ENCODE measurements around the gene ALK. TPM values are rescaled to one million over a fixed set of nuclear protein-coding genes. Genes with fewer than 3 reads are reported as not detected.

The ALK gene
- total RNA-seq, 2 donors from 2014 or later, result not detected

- no peak for ATAC-seq
- DNase-seq, result no peak
- no peak overlapping the region for H3K27ac Mint-ChIP-seq
- H3K4me1 Mint-ChIP-seq, result no peaks in the 10 kb centered on the region
- H3K9me3 ChIP-seq (ENCODE audit: control insufficient read depth, low read length, poor library complexity, severe bottlenecking), result no peaks in the 10 kb centered on the region
- no peaks in the 10 kb centered on the region for H3K36me3 Mint-ChIP-seq (ENCODE audit: low read depth)
- no peak overlapping the region for H3K4me3 Mint-ChIP-seq
- peaks cover 46% of the 10 kb centered on the region for H3K27me3 Mint-ChIP-seq
These were observed 198.0 kb downstream of the ALK start for GRCh38 chr2:29723255-29724001.

GRCh38 chr2:29719639-29720038 lies 201.7 kb downstream of the ALK start:
- Mint-ChIP-seq H3K27ac (no peak overlapping the region), H3K36me3 (ENCODE audit: low read depth) (no peaks in the 10 kb centered on the region), H3K27me3 (peaks cover 39% of the 10 kb centered on the region), H3K4me3 (no peak overlapping the region), H3K4me1 (no peaks in the 10 kb centered on the region)
- ATAC-seq, result no peak
- DNase-seq, result no peak
- H3K9me3 ChIP-seq (ENCODE audit: control insufficient read depth, low read length, poor library complexity, severe bottlenecking), result no peaks in the 10 kb centered on the region

GRCh38 chr2:29718076-29718686 lies 203.2 kb downstream of the ALK start:
- no peak for DNase-seq
- no peaks in the 10 kb centered on the region for H3K9me3 ChIP-seq (ENCODE audit: control insufficient read depth, low read length, poor library complexity, severe bottlenecking)
- Mint-ChIP-seq H3K36me3 (ENCODE audit: low read depth) (no peaks in the 10 kb centered on the region), H3K4me1 (no peaks in the 10 kb centered on the region), H3K27me3 (peaks cover 35% of the 10 kb centered on the region), H3K27ac (no peak overlapping the region), H3K4me3 (no peak overlapping the region)
- no peak for ATAC-seq

DNA sequence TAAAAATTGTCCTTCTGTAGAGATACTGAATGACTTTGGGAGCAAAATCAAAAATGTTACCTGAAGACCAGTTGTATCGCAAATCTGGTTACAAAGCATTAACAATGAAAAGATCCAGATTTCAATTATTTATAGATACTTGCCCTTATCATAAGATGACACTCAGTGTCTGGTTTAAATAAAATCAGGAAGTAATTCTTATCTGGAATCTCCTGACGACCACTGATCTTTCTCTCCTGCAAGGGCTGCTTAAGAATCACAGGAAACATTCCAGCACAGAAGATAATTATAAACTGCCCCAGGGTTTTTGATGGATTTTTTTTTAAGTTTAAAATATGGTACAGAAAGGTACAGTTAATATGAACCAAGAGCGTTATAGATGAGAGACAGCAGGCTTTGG lies 205.7 kb downstream of the ALK start:
- no peak overlapping the region for H3K27ac Mint-ChIP-seq
- H3K36me3 Mint-ChIP-seq (ENCODE audit: low read depth), result no peaks in the 10 kb centered on the region
- ATAC-seq (no peak), DNase-seq (no peak)
- peaks cover 14% of the 10 kb centered on the region for H3K27me3 Mint-ChIP-seq
- H3K4me1 Mint-ChIP-seq, result no peaks in the 10 kb centered on the region
- no peaks in the 10 kb centered on the region for H3K9me3 ChIP-seq (ENCODE audit: control insufficient read depth, low read length, poor library complexity, severe bottlenecking)
- no peak overlapping the region for H3K4me3 Mint-ChIP-seq

DNA sequence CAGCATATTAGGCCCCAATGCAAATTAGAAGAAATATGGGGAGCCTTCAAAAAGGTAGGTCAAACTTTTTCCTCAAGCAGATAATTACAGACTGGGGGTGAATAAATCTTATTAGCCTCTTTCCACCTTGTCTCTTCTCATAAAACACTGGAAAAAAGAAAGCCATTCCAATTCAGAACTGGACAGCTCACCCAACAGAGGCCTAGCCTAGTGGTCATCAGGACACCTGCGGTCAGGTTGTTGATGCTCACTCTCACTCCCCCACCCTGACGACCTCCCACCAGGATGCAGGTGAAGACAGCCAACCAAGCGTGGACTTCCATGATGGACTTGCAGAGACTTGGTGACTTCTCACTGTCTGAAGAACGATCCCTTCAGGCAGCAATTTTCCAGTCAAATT lies 207.1 kb downstream of the ALK start:
- no peak overlapping the region for H3K4me3 Mint-ChIP-seq
- H3K27me3 Mint-ChIP-seq, result peaks cover 14% of the 10 kb centered on the region
- no peak overlapping the region for H3K27ac Mint-ChIP-seq
- ATAC-seq, result no peak
- DNase-seq, result no peak
- H3K36me3 Mint-ChIP-seq (ENCODE audit: low read depth), result no peaks in the 10 kb centered on the region
- no peaks in the 10 kb centered on the region for H3K9me3 ChIP-seq (ENCODE audit: control insufficient read depth, low read length, poor library complexity, severe bottlenecking)
- no peaks in the 10 kb centered on the region for H3K4me1 Mint-ChIP-seq

DNA sequence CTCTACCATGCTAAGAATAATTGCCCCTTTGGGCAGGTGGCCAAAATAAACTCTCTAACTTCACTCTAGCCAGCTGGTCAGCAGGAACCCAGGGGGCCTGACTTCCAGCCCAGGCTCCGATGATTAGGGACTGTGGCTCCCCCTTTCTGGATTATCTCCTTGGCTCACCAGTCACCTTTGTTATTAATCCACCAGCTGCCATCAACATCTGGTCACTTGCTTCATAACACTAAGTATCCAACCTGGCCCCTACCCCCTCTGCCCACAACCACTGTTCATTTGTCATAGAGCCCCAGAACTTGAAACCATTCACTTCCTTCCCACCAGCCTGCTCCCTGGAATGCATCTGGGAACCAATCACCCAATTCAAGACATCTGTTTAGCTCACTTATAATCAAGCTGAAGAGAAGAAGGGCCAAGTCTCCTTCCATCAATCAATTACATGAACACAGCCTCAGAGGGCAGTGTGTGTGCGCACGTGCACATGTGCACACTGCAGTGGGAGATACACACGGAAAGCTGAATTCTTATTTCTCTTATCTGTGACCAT lies 215.1 kb downstream of the ALK start:
- Mint-ChIP-seq H3K4me1 (peaks cover 2% of the 10 kb centered on the region), H3K27ac (no peak overlapping the region), H3K27me3 (peaks cover 17% of the 10 kb centered on the region), H3K36me3 (ENCODE audit: low read depth) (no peaks in the 10 kb centered on the region), H3K4me3 (no peak overlapping the region)
- ATAC-seq (no peak), DNase-seq (no peak)
- H3K9me3 ChIP-seq (ENCODE audit: control insufficient read depth, low read length, poor library complexity, severe bottlenecking), result no peaks in the 10 kb centered on the region

DNA sequence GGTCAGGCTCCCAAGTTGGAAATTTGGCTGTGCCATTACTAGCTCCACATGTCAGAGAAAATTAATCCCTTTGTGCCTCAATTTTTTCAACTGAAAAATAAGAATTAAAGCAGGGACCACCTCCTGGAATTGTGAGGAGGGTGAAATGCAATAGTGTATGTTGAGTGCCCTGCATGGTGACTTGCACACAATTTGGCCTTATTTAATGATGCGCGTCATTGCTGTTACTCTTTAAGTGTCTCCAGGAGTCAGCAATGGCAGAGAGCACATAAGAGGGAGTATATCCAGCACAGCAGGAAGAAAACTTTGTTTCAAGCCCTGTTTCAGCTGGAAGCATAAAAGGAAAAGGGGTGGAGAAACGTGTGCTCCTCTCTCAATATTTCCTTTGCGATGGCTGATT lies 215.8 kb downstream of the ALK start:
- no peak for ATAC-seq
- Mint-ChIP-seq H3K27ac (no peak overlapping the region), H3K27me3 (peaks cover 20% of the 10 kb centered on the region), H3K36me3 (ENCODE audit: low read depth) (no peaks in the 10 kb centered on the region), H3K4me1 (peaks cover 2% of the 10 kb centered on the region), H3K4me3 (no peak overlapping the region)
- H3K9me3 ChIP-seq (ENCODE audit: control insufficient read depth, low read length, poor library complexity, severe bottlenecking), result no peaks in the 10 kb centered on the region
- DNase-seq, result no peak

DNA sequence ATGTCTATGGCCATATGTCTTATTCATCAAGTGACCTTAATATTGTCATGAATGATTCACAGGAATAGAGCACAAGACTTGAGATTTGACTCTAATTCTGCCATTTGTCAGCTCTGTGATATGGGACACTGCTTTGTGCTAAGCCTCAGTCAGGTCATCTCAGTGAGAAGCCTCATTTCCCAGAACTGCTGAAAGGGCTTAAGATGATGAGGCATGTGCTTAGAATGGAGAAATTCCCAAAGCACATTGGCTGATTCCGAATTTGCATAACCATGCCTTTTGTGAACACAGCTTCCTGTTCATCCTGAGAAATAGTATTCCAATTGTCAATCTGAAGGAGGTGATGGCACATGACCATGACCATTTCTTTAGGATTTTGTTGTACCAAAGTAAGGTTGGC lies 218.1 kb downstream of the ALK start:
- Mint-ChIP-seq H3K4me1 (peaks cover 2% of the 10 kb centered on the region), H3K4me3 (no peak overlapping the region), H3K36me3 (ENCODE audit: low read depth) (no peaks in the 10 kb centered on the region), H3K27ac (no peak overlapping the region), H3K27me3 (peaks cover 20% of the 10 kb centered on the region)
- no peaks in the 10 kb centered on the region for H3K9me3 ChIP-seq (ENCODE audit: control insufficient read depth, low read length, poor library complexity, severe bottlenecking)
- DNase-seq, result no peak
- no peak for ATAC-seq

GRCh38 chr2:29702276-29702675 lies 219.1 kb downstream of the ALK start:
- Mint-ChIP-seq H3K36me3 (ENCODE audit: low read depth) (no peaks in the 10 kb centered on the region), H3K27ac (no peak overlapping the region), H3K4me3 (no peak overlapping the region), H3K27me3 (peaks cover 20% of the 10 kb centered on the region), H3K4me1 (peaks cover 2% of the 10 kb centered on the region)
- DNase-seq (no peak), ATAC-seq (no peak)
- H3K9me3 ChIP-seq (ENCODE audit: control insufficient read depth, low read length, poor library complexity, severe bottlenecking), result no peaks in the 10 kb centered on the region

- Mint-ChIP-seq H3K4me3 (no peak overlapping the region), H3K4me1 (no peaks in the 10 kb centered on the region), H3K27ac (no peak overlapping the region), H3K27me3 (peaks cover 8% of the 10 kb centered on the region), H3K36me3 (ENCODE audit: low read depth) (no peaks in the 10 kb centered on the region)
- DNase-seq (no peak), ATAC-seq (no peak)
- H3K9me3 ChIP-seq (ENCODE audit: control insufficient read depth, low read length, poor library complexity, severe bottlenecking), result no peaks in the 10 kb centered on the region
These were observed 220.8 kb downstream of the ALK start for GRCh38 chr2:29700560-29700959.

GRCh38 chr2:29699045-29699444 lies 222.3 kb downstream of the ALK start:
- no peak for DNase-seq
- Mint-ChIP-seq H3K27me3 (peaks cover 17% of the 10 kb centered on the region), H3K4me3 (no peak overlapping the region), H3K27ac (no peak overlapping the region), H3K4me1 (no peaks in the 10 kb centered on the region), H3K36me3 (ENCODE audit: low read depth) (no peaks in the 10 kb centered on the region)
- no peaks in the 10 kb centered on the region for H3K9me3 ChIP-seq (ENCODE audit: control insufficient read depth, low read length, poor library complexity, severe bottlenecking)
- no peak for ATAC-seq

- no peaks in the 10 kb centered on the region for H3K9me3 ChIP-seq (ENCODE audit: control insufficient read depth, low read length, poor library complexity, severe bottlenecking)
- ATAC-seq, result no peak
- H3K36me3 Mint-ChIP-seq (ENCODE audit: low read depth), result no peaks in the 10 kb centered on the region
- DNase-seq, result no peak
- no peak overlapping the region for H3K4me3 Mint-ChIP-seq
- no peaks in the 10 kb centered on the region for H3K4me1 Mint-ChIP-seq
- peaks cover 24% of the 10 kb centered on the region for H3K27me3 Mint-ChIP-seq
- H3K27ac Mint-ChIP-seq, result no peak overlapping the region
These were observed 223.2 kb downstream of the ALK start for GRCh38 chr2:29698216-29698615.

- Mint-ChIP-seq H3K27ac (no peak overlapping the region), H3K36me3 (ENCODE audit: low read depth) (no peaks in the 10 kb centered on the region), H3K4me1 (no peaks in the 10 kb centered on the region), H3K4me3 (no peak overlapping the region), H3K27me3 (peaks cover 26% of the 10 kb centered on the region)
- ATAC-seq (no peak), DNase-seq (no peak)
- H3K9me3 ChIP-seq (ENCODE audit: control insufficient read depth, low read length, poor library complexity, severe bottlenecking), result no peaks in the 10 kb centered on the region
These were observed 223.7 kb downstream of the ALK start for GRCh38 chr2:29697715-29698114.

DNA sequence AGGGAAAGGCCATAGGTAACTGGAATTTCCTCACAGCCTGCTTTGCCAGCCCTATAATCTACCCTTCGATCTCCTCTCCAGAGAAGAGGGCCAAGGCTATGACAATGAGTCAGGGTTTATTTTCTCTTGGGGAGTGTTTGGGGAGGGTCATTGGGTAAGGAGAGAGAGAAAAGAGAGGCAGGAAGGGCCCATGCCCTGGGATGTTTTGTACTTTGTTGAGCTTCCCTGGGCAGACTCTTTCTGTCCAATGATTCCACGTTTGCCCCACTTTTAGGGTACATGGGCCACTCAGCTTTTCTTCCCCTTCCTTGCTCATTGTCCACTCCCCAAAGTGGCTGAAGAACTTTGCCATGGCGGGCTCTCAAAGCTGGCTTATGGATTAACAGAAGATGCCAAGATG lies 224.2 kb downstream of the ALK start:
- Mint-ChIP-seq H3K4me1 (no peaks in the 10 kb centered on the region), H3K27ac (no peak overlapping the region), H3K36me3 (ENCODE audit: low read depth) (no peaks in the 10 kb centered on the region), H3K4me3 (no peak overlapping the region), H3K27me3 (peaks cover 31% of the 10 kb centered on the region)
- ATAC-seq (no peak), DNase-seq (no peak)
- H3K9me3 ChIP-seq (ENCODE audit: control insufficient read depth, low read length, poor library complexity, severe bottlenecking), result no peaks in the 10 kb centered on the region

Data from T-helper 17 cell (primary cell).